CD4-positive, alpha-beta T cell (primary cell): ENCODE data around the gene PRKCH. TPM values are rescaled to one million over a fixed set of nuclear protein-coding genes. Genes with fewer than 3 reads are reported as not detected.

Experiments
- ATAC-seq: fragments of 200-7000 bp; cut with Tn5 transposase; one replicate; pipeline ENCODE4 v1.10.0; 2022; ENCODE audit warnings: mild to moderate bottlenecking; ENCODE audit not compliant: poor library complexity
- CTCF ChIA-PET: fragments of 350-600 bp; sonication (Branson Sonifier 250); formaldehyde crosslinking; loops from one replicate; lab custom pipeline; 2021; ENCODE audit warnings: antibody characterized with exemption, inconsistent platforms; lab: Charles Lee
- POLR2A ChIA-PET: fragments of 350-600 bp; sonication (Branson Sonifier 250); formaldehyde crosslinking; loops from one replicate; lab custom pipeline; 2021; ENCODE audit warnings: antibody characterized with exemption, inconsistent platforms; lab: Charles Lee
- DNase-seq, 14 experiments: peaks; one replicate each; pipeline ENCODE4 v3.0.0-alpha.2; 2013 to 2020; ENCODE audit warnings: mixed read lengths in 2 of 14
- H3K27ac ChIP-seq, 2 donors: one replicate each; pipeline versions ENCODE4 v1.5.1 to v1.7.0; 2013; ENCODE audit warnings: low read length in 2 of 2, low read depth in 1 of 2, mild to moderate bottlenecking in 1 of 2
- H3K27me3 ChIP-seq, 2 experiments: 1 replicate in 1 of 2; 2 replicates in 1 of 2; pipeline versions ENCODE4 v1.6.1 to v1.7.0; 2013; ENCODE audit warnings: low read length in 2 of 2, control low read depth in 1 of 2, mild to moderate bottlenecking in 1 of 2, moderate library complexity in 1 of 2; ENCODE audit not compliant: insufficient read depth in 2 of 2, control insufficient read depth in 1 of 2
- H3K36me3 ChIP-seq: one replicate; pipeline ENCODE4 v1.6.1; 2013; ENCODE audit warnings: low read length, control low read depth; ENCODE audit not compliant: insufficient read depth
- H3K4me1 ChIP-seq: one replicate; pipeline ENCODE4 v1.6.1; 2013; ENCODE audit warnings: low read length, control low read depth; ENCODE audit not compliant: insufficient read depth
- H3K4me3 ChIP-seq: one replicate; pipeline ENCODE4 v1.5.1; 2013; ENCODE audit warnings: mild to moderate bottlenecking, low read length, moderate library complexity
- H3K9me3 ChIP-seq, 2 experiments: 1 replicate in 1 of 2; 2 replicates in 1 of 2; pipeline versions ENCODE4 v1.6.1 to v1.7.0; 2013; ENCODE audit warnings: low read length in 2 of 2, mild to moderate bottlenecking in 2 of 2, control low read depth in 1 of 2, moderate library complexity in 1 of 2; ENCODE audit not compliant: control insufficient read depth in 1 of 2, insufficient read depth in 1 of 2
- H3K27ac Mint-ChIP-seq: one replicate; pipeline ENCODE4 v1.8.0; 2020; ENCODE audit warnings: mixed read lengths
- H3K27me3 Mint-ChIP-seq: one replicate; pipeline ENCODE4 v1.8.0; 2021; ENCODE audit warnings: mixed read lengths
- H3K36me3 Mint-ChIP-seq: one replicate; pipeline ENCODE4 v1.8.0; 2021; ENCODE audit warnings: low read depth, mixed read lengths
- H3K4me1 Mint-ChIP-seq: one replicate; pipeline ENCODE4 v1.8.0; 2021; ENCODE audit warnings: low read depth, mixed read lengths
- H3K4me3 Mint-ChIP-seq: one replicate; pipeline ENCODE4 v1.8.0; 2020; ENCODE audit warnings: mild to moderate bottlenecking, mixed read lengths
- H3K9me3 Mint-ChIP-seq: one replicate; pipeline ENCODE4 v1.8.0; 2020; ENCODE audit warnings: mixed read lengths
- CTCF ChIP-seq: fragments of 200-600 bp; IDR thresholded peaks from one replicate; pipeline ENCODE4 v1.8.0; 2022; ENCODE audit warnings: antibody characterized with exemption, mild to moderate bottlenecking
- intact Hi-C, 2 experiments: fragments of 100-400 bp; cut with DNase I in 1 of 2; cut with micrococcal nuclease in 1 of 2; formaldehyde crosslinking; loops; one replicate each; pipeline versions ENCODE4 v1.15.1 to v1.9.0; 2023 to 2025; cut with DNase I, micrococcal nuclease
- total RNA-seq, 174 experiments: library from RNA in 2 of 174; stranded (reverse) in 2 of 174; gene quantifications; one replicate each; pipeline ENCODE4 v1.2.3 and lab custom pipeline; 2021 to 2026

The PRKCH gene
- total RNA-seq, 2 experiments from 2014 or later = 378 to 385 TPM

GRCh38 chr14:61298824-61299223 lies 22.6 kb upstream of the PRKCH start:
- intact Hi-C loops = loop anchor here in 1 of 2 experiments (2.0 to 5.0 kb wide), 3 partner anchors 20 to 538 kb away; no protein-coding TSS in a partner anchor
- POLR2A ChIA-PET = interaction anchor here (1.1 to 2.0 kb wide), 3 partner anchors 23 to 154 kb away, joined by 4 to 7 read pairs (median 6); partner anchors contain the start of gene PRKCH
- DNase-seq (peak in 4 of 14 experiments; percentile 40 to 50 (median 44)), ATAC-seq (no peak)
- Histone ChIP-seq H3K4me3 (no peak overlapping the region), H3K27ac (no peak overlapping the region), H3K9me3 (no peaks in the 10 kb centered on the region), H3K27me3 (no peaks in the 10 kb centered on the region), H3K36me3 (no peaks in the 10 kb centered on the region), H3K4me1 (peaks cover 18% of the 10 kb centered on the region)
- TF ChIP-seq CTCF = no peak
- peaks cover 56% of the 10 kb centered on the region for H3K4me1 Mint-ChIP-seq
- peak overlapping the region; percentile 35 for H3K27ac Mint-ChIP-seq
- CTCF ChIA-PET = interaction anchor here (1.4 kb wide), 1 partner anchor 432 kb away, joined by 3 read pairs; no protein-coding TSS in a partner anchor
- no peaks in the 10 kb centered on the region for H3K27me3 Mint-ChIP-seq
- H3K36me3 Mint-ChIP-seq = peaks cover 8% of the 10 kb centered on the region
- no peaks in the 10 kb centered on the region for H3K9me3 Mint-ChIP-seq
- H3K4me3 Mint-ChIP-seq = peak overlapping the region; percentile 44

DNA sequence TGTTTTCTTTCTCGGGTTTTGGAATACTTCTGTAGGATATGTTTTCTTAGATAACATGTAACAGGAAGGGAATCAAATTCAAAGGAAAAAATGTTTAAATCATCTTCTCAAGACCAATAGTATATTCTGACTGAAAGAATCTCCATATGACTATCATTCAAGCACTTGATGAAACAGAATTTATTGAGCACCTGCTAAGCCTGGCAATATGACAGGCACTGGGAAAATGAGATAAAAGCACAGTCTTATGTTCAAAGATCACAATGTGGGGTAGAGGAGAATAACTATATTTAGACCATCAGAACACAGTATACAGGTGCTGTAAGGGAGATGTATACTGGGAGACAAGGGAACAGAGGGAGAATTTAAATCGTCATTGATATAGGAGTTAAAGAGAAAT lies 21.2 kb upstream of the PRKCH start:
- ChIA-PET POLR2A (interaction anchor here (0.9 to 1.9 kb wide), 2 partner anchors 19 to 22 kb away, joined by 3 to 7 read pairs; partner anchors contain the start of genes PRKCH and TMEM30B), CTCF (no interaction called here)
- peaks cover 18% of the 10 kb centered on the region for H3K36me3 Mint-ChIP-seq
- Histone ChIP-seq H3K9me3 (no peaks in the 10 kb centered on the region), H3K27ac (no peak overlapping the region), H3K27me3 (no peaks in the 10 kb centered on the region), H3K4me3 (no peak overlapping the region), H3K36me3 (no peaks in the 10 kb centered on the region), H3K4me1 (peaks cover 18% of the 10 kb centered on the region)
- H3K4me1 Mint-ChIP-seq = peaks cover 56% of the 10 kb centered on the region
- H3K27me3 Mint-ChIP-seq = no peaks in the 10 kb centered on the region
- no peaks in the 10 kb centered on the region for H3K9me3 Mint-ChIP-seq
- intact Hi-C loops = no loop called here
- TF ChIP-seq CTCF = no peak
- peak overlapping the region; percentile 35 for H3K27ac Mint-ChIP-seq
- H3K4me3 Mint-ChIP-seq = no peak overlapping the region
- no peak for DNase-seq
- ATAC-seq = no peak

DNA sequence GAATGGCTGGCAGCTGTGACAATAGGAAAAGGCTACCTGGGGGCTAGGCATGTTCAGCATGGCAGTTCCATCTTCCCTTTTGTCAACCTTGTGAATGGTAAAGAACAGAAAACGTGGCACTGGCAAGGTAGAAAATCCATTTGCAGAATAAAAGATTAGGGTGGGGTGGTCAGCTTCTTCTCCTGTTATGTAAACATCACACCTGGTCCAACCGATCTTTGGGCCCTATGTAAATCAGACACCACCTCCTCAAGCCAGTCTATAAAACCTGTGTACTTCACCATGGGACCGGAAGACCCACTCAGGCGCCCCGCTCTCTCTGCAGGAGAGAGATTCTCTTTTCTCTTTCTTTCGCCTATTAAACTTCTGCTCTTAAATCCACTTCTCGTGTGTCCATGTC lies 20.6 kb upstream of the PRKCH start:
- H3K9me3 ChIP-seq = no peaks in the 10 kb centered on the region
- Mint-ChIP-seq H3K4me3 (no peak overlapping the region), H3K27ac (no peak overlapping the region), H3K4me1 (peaks cover 54% of the 10 kb centered on the region), H3K36me3 (peaks cover 23% of the 10 kb centered on the region), H3K27me3 (no peaks in the 10 kb centered on the region), H3K9me3 (no peaks in the 10 kb centered on the region)
- ChIA-PET CTCF (no interaction called here), POLR2A (interaction anchor here (0.9 kb wide), 1 partner anchor 19 kb away, joined by 3 read pairs; the partner anchor contains the start of gene TMEM30B)
- no peak overlapping the region for H3K27ac ChIP-seq
- no peak for TF ChIP-seq CTCF
- H3K4me3 ChIP-seq = no peak overlapping the region
- intact Hi-C loops = no loop called here
- H3K4me1 ChIP-seq = peaks cover 18% of the 10 kb centered on the region
- no peaks in the 10 kb centered on the region for H3K36me3 ChIP-seq
- ATAC-seq = no peak
- DNase-seq = no peak
- no peaks in the 10 kb centered on the region for H3K27me3 ChIP-seq
